UCSD-AML1 (cell line): Measurements from ENCODE around the gene USP37.
A peak's percentile ranks its signal among the peaks of the same experiment; 100 is the strongest.

Experiments used
- DNase-seq: peaks from one replicate; lab custom pipeline; 2025; ENCODE audit not compliant: unreplicated experiment; lab: John Stamatoyannopoulos, UW

Gene USP37

DNA sequence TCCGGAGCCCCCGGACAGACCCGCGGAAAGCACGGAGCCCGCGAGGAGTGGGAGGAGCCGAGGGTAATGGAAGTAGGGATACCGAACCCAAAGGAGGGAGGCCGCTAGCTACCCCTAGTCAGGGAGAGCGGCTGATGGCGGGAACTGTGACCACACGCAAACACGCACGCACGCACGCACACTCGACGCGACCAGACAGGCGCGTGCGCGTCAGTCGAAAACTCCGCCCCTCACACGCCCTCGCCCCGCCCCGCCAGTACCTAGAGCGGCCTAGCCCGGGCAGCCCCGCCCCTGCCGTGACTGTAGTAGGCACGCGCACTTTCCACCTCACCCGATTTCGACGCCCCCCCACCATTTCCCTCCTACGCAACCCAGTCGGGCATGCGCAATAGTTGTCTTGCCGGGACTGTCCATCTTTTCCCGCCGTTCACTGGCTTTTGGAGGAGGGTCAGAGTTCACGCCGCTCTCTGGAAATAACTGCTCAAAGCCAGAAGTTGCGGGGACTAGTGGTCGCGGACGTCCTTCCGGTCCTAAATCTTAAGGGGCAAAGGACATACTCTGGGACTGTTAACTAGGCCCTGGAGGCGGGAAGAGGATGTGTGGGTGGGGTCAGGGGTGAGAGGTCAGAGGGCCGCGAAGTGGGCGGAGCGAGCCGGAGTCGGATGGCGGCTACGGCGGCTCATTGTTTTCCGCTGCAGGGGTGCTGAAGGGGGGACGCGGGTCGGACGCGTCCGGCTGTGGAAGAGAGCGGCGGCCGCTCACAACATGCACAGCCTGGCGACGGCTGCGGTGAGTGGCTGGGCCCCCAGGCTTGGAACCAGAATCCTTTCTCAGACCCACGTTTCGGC, at the start of gene USP37, which contains the start of gene CNOT9:
TSS of gene USP37 (minus strand) at position 162 of the 848 bp plus-strand sequence. CDS start 9,698 bp downstream, outside the sequence.
TSS of gene CNOT9 (plus strand) at position 650 of the 848 bp plus-strand sequence. CDS start at position 766, 116 bp downstream.
- peak; percentile 100 for DNase-seq

DNA sequence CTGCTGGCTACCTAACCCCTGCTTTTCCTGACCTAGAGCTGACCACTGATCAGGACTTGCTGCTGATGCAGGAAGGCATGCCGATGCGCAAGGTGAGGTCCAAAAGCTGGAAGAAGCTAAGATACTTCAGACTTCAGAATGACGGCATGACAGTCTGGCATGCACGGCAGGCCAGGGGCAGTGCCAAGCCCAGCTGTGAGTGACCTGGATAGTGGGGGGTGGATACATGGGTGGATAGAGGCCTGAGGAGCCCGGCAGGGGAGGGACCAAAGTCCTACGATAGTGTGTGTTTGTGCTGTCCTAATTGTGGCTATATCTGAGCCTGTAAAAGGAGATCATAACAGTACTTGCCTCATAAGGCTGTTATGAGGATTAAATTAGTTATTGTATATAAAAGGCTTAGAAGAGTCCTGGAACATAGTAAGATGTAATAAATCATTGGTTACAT, 47.7 kb upstream of the USP37 start:
- DNase-seq, result no peak

DNA sequence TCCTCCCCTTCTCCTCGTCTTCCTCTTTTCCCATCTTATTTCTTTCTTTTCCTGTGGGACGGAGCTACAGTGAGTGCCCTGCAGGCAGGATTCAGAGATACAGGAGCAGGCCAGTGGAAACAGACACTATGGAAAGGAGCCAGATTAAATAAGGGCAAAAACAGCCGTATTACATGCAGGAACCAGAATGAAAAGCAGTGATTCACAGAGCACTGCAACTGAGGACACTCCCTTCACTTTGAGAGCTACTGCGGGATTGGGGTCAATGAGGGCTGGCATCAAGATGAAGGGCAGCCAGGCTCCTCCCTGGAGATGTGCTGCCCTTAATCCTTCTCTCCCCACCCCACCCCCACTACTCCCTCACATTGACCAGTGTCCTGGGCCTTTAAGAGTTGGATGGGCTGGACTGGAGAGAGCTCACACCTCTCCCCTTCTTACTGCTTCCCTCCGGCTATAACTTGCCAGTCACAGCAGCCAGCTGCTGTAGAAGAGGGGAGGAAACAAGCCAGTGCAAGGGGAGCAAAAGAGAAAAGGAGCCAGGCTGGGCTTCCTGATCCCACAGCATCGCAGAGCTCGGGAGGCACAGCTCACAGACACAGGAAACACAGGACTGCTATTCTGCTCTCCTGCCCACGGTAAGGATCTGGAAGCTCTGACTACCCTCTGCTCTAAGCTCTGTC, 39.4 kb upstream of the USP37 start, which contains the start of gene PLCD4:
TSS of gene PLCD4 (plus strand) at position 464 of the 680 bp plus-strand sequence. CDS start 7,841 bp downstream, outside the sequence.
- DNase-seq, result no peak

GRCh38 chr2:218605432-218605831, 37.3 kb upstream of the USP37 start:
- DNase-seq, result no peak

- DNase-seq, result no peak
Measured at GRCh38 chr2:218585541-218585940, 17.4 kb upstream of the USP37 start.

- no peak for DNase-seq
Measured at GRCh38 chr2:218583983-218584850, 16.1 kb upstream of the USP37 start.

DNA sequence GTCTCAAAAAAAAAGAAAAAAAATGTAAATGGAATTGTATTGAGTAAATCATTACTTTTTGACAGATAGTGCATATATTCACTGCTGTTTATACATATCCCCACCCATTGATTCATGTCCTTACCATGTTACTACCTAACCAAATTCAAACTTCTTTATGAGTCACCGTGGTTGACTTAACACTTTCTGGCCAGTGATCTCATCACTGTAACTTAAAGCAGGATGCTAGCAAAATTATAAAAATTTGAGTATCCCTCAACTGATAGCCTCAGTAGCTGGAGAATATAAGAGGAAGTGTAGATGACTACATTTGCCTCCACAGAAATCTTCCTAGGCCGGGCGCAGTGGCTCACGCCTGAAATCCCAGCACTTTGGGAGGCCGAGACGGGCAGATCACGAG, 13.9 kb upstream of the USP37 start:
- DNase-seq, result no peak

- no peak for DNase-seq
Measured at GRCh38 chr2:218578272-218578877, 10.2 kb upstream of the USP37 start.

DNA sequence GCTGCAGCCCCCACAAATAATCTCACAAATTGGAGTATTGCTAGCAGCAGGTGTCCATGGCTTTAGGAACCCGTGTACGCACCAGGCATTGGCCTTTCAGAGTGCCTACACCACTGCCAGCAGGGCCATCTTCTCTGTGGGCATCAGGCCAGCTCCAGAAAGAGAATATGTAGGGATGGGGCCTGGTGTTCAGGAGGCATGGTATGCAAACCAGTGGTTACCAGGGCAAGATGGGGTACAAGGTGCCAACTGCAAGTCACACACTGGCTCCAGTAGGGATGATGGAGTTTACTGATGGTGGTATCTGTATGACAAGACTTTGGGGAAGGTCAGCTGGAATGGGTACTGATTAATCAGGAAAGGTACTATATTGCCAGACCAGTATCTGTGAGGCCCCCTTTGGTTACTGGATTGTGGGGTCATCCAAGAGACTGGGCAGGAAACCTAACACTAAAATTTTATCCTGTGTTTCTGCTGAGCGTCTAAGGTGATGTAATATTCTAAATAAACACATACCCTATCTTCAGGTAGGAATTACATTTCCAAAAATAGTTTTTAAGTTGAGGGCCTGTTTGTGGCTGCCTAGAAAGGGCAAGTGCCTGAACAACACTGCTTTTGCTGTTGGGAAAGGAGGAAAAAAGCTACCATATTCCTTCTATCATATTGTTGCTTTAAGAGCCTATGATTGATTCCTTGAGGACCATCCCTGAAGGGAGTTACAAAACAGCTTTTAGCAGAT, 9.5 kb upstream of the USP37 start:
- DNase-seq, result no peak

GRCh38 chr2:218576854-218577253, 8.7 kb upstream of the USP37 start:
- no peak for DNase-seq

DNA sequence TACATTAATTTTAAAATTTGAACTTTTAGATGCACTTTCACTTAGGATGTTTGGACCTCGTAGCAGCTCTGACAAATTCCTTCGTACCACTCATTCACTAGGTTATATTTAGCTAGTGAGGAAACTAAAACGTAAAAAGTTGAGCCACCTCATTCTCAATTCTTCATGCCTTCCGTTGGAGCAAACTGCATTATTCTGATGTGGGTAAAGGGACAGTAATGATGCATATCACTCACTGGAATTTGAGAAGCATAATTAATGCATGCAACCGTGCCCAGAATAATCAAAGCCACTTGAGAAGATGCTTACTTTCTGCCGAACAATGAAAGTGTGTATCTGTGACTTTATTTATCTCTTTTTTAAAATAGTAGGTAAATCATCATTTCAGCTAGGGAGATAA, 2.7 kb upstream of the USP37 start:
- DNase-seq, result no peak

GRCh38 chr2:218569661-218570500, 1.7 kb upstream of the USP37 start:
- DNase-seq, result no peak

DNA sequence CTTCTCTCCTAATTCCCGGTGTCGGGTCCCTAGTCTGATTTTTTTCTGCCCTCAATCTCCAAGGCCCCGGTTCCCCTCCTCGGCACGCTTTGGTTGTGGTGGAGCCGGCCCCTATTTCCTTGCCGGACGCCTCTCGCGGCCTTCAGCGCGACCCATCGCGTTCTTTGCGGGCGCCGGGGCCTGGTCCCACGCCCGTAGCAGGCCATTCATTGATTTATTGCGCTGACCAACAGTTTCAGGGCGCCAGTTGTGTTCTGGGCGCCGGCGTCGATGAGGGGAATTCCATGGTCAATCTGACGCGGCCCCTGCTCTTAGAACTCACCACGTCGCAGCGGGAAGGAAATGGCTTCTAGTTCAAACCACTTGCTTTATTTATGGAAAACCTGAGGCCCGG, 884 bp upstream of the USP37 start:
- DNase-seq, result peak; percentile 61

GRCh38 chr2:218567797-218568189, 358 bp downstream of the USP37 start:
- DNase-seq, result no peak

DNA sequence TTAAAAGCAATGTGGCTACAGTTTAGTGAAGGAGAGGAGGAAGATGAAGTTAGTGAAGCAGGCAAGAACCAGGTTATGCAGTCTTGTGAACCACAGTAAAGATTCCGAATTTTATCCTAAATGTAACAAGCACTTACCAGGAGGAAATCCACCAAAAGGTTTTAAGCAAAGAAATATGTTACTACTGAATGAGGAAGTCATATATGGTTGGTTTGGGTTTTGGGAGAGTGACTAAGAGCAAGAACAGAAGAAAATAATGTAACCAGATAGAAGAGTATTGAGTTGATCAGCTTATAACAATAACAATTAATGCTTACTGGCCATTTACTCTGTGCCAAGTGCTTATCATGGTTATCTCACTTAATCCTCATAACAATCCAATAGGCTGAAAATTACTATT, 1.9 kb downstream of the USP37 start:
- DNase-seq, result no peak

DNA sequence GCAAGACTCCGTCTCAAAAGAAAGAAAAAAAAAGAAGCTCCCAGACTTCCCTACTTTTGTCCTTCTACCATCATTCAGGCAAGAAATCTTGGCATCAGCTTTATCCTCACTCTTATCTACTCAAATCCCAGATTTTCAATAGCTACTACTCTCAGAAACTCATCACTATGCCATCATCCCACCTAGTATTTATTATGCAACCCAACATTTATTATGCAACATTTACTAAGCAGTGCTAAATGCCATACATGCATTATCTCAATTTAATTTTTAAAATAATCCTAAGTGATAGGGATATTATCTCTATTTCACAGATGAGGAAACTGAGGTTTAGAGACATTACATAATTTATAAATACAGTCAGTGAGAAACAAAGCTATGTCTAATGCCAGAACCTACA, 4.1 kb downstream of the USP37 start:
- DNase-seq, result no peak

GRCh38 chr2:218558986-218559385, 9.2 kb downstream of the USP37 start:
- no peak for DNase-seq

DNA sequence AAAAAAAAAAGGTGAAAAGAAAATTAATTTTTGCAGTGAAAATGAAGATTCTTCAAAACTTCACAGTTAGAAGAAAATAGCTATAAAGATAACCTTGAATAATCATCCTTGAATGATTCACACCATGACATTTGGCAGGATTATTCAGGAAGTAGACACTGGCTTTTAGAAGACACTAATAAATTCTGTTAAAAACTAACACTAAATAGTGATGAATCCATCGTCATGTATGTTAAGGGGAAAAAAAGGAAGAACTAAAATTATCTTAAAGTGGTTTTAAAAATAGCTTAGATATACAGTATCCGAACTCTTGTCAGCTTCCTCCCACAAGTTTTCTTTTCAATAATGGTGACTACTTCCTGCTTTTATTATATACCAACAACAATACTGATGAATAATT, 10.2 kb downstream of the USP37 start:
- no peak for DNase-seq

DNA sequence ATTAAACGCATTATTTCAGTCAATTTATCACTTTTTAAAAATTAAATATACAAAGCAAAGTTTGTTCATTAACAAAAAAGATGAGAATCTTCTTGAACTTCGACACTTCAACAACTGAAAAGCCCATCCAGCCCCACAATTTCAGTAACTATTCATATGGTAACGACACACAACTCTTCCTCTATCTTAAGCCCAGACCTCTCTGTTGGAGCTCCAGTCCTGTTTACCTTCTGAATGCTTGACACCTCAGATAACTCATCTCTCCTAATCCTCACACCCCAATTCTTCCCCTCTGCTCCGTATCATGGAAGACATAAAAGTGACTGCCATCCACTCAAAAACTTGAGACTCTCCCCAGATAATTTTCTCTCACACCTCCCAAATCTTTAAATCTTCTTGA, 12.6 kb downstream of the USP37 start:
- no peak for DNase-seq
